Fibroblast of mammary gland (primary cell): Measurements from ENCODE around the gene AHNAK.
"Not testable (repeated sequence)": the region's sequence is repeated elsewhere in the genome, so short reads cannot be mapped to it uniquely, and the experiment has no call there.

Experiments used
- DNase-seq: peaks from one replicate; pipeline ENCODE4 v3.0.0-alpha.2; 2010; ENCODE audit warnings: low read depth
- H3K4me3 ChIP-seq: 2 replicates; pipeline ENCODE4 v1.5.1; 2011; ENCODE audit warnings: low read depth, mild to moderate bottlenecking, low read length, moderate library complexity; ENCODE audit not compliant: control insufficient read depth
- CTCF ChIP-seq: conservative IDR thresholded peaks from 2 replicates; pipeline ENCODE4 v1.5.1; 2011; ENCODE audit warnings: low read depth, low read length, inconsistent platforms; ENCODE audit not compliant: control insufficient read depth, insufficient read depth

The AHNAK gene

GRCh38 chr11:62452839-62453468, 93.7 kb downstream of the AHNAK start:
- no peak overlapping the region for H3K4me3 ChIP-seq
- TF ChIP-seq CTCF, result no peak
- no peak for DNase-seq

- no peak for DNase-seq
- no peak overlapping the region for H3K4me3 ChIP-seq
- no peak for TF ChIP-seq CTCF
Measured at GRCh38 chr11:62452261-62452660, 94.3 kb downstream of the AHNAK start.

GRCh38 chr11:62451241-62451621, 95.4 kb downstream of the AHNAK start:
- no peak overlapping the region for H3K4me3 ChIP-seq
- TF ChIP-seq CTCF, result no peak
- no peak for DNase-seq

- no peak for TF ChIP-seq CTCF
- no peak overlapping the region for H3K4me3 ChIP-seq
- DNase-seq, result no peak
Measured at GRCh38 chr11:62450543-62451240, 95.9 kb downstream of the AHNAK start.

GRCh38 chr11:62449912-62450311, 96.7 kb downstream of the AHNAK start:
- DNase-seq, H3K4me3 ChIP-seq: not testable (repeated sequence)

- DNase-seq, result no peak
- no peak for TF ChIP-seq CTCF
- no peak overlapping the region for H3K4me3 ChIP-seq
Measured at GRCh38 chr11:62449451-62449851, 97.2 kb downstream of the AHNAK start.

GRCh38 chr11:62446091-62446490, 100.5 kb downstream of the AHNAK start:
- no peak overlapping the region for H3K4me3 ChIP-seq
- DNase-seq, result no peak
- TF ChIP-seq CTCF, result no peak
